B cell (primary cell): ENCODE measurements around the gene NVL. TPM values are rescaled to one million over a fixed set of nuclear protein-coding genes. Genes with fewer than 3 reads are reported as not detected.

Experiments used
- ATAC-seq: fragments of 200-7000 bp; cut with Tn5 transposase; one replicate; pipeline ENCODE4 v1.10.0; 2021; ENCODE audit warnings: low read depth, mild to moderate bottlenecking, moderate number of reproducible peaks, moderate library complexity
- CTCF ChIA-PET: fragments of 350-600 bp; sonication (Branson Sonifier 250); formaldehyde crosslinking; loops from one replicate; lab custom pipeline; 2021; ENCODE audit warnings: antibody characterized with exemption, inconsistent platforms; lab: Charles Lee
- POLR2A ChIA-PET: fragments of 350-600 bp; sonication (Branson Sonifier 250); formaldehyde crosslinking; loops from one replicate; lab custom pipeline; 2021; ENCODE audit warnings: antibody characterized with exemption; lab: Charles Lee
- DNase-seq: peaks from one replicate; pipeline ENCODE4 v3.0.0; 2013
- H2AFZ ChIP-seq: 2 replicates; pipeline ENCODE4 v1.6.1; 2012; ENCODE audit warnings: mild to moderate bottlenecking, low read depth, low read length; ENCODE audit not compliant: insufficient read depth, poor library complexity, severe bottlenecking
- H3K27ac ChIP-seq, 2 donors: 1 replicate in 1 of 2; 2 replicates in 1 of 2; pipeline ENCODE4 v1.5.1; 2012 to 2013; ENCODE audit warnings: low read length in 2 of 2, mild to moderate bottlenecking in 2 of 2, moderate library complexity in 1 of 2
- H3K27me3 ChIP-seq, 4 experiments: fragments of 200-600 bp in 1 of 4; sonication (generic) in 1 of 4; replicated peaks in 1 of 4; 1 replicate in 2 of 4; 2 replicates in 2 of 4; pipeline versions ENCODE4 v1.6.1 to v1.7.0; 2013 to 2016; ENCODE audit warnings: low read length in 3 of 4, mild to moderate bottlenecking in 2 of 4, mixed read lengths in 1 of 4, moderate library complexity in 1 of 4; ENCODE audit not compliant: insufficient read depth in 4 of 4, control insufficient read depth in 3 of 4; ENCODE audit errors: control extremely low read depth in 1 of 4
- H3K36me3 ChIP-seq, 2 experiments: replicated peaks in 1 of 2; 1 replicate in 1 of 2; 2 replicates in 1 of 2; pipeline versions ENCODE4 v1.6.1 to v1.7.1; 2013; ENCODE audit warnings: low read length in 1 of 2; ENCODE audit not compliant: insufficient read depth in 2 of 2, control insufficient read depth in 1 of 2; ENCODE audit errors: control extremely low read depth in 1 of 2, extremely low read depth in 1 of 2
- H3K4me1 ChIP-seq, 2 donors: fragments of 200-600 bp in 1 of 2; sonication (generic) in 1 of 2; 1 replicate in 1 of 2; 2 replicates in 1 of 2; pipeline versions ENCODE4 v1.5.1 to v1.6.1; 2013 to 2017; ENCODE audit warnings: low read length in 2 of 2; ENCODE audit not compliant: control insufficient read depth in 2 of 2, insufficient read depth in 2 of 2
- H3K4me2 ChIP-seq: replicated peaks from 2 replicates; pipeline ENCODE3; 2012; ENCODE audit warnings: mild to moderate bottlenecking, low read depth, low read length; ENCODE audit not compliant: poor library complexity, severe bottlenecking
- H3K4me3 ChIP-seq, 5 experiments: fragments of 200-600 bp in 1 of 5; sonication (generic) in 1 of 5; 1 replicate in 3 of 5; 2 replicates in 2 of 5; pipeline versions ENCODE4 v1.5.1 to v1.7.0; 2011 to 2016; ENCODE audit warnings: low read length in 4 of 5, mild to moderate bottlenecking in 4 of 5, low read depth in 2 of 5, control low read depth in 1 of 5, moderate library complexity in 1 of 5; ENCODE audit not compliant: insufficient read depth in 1 of 5; ENCODE audit errors: control extremely low read depth in 1 of 5, extremely low read depth in 1 of 5
- H3K79me2 ChIP-seq: fragments of 200-600 bp; sonication (generic); one replicate; pipeline ENCODE4 v1.6.0; 2016; ENCODE audit warnings: low read length; ENCODE audit not compliant: control insufficient read depth, insufficient read depth
- H3K9ac ChIP-seq: fragments of 200-600 bp; sonication (generic); 2 replicates; pipeline ENCODE4 v1.6.1; 2017; ENCODE audit warnings: mild to moderate bottlenecking, low read length, moderate library complexity
- H3K9me3 ChIP-seq, 3 donors: one replicate each; pipeline versions ENCODE4 v1.6.1 to v1.7.1; 2013; ENCODE audit warnings: low read length in 2 of 3; ENCODE audit not compliant: control insufficient read depth in 2 of 3, insufficient read depth in 1 of 3; ENCODE audit errors: control extremely low read depth in 1 of 3
- H4K20me1 ChIP-seq: 2 replicates; pipeline ENCODE4 v1.6.0; 2012; ENCODE audit warnings: mild to moderate bottlenecking, low read length; ENCODE audit not compliant: insufficient read depth, control insufficient read depth, poor library complexity, severe bottlenecking
- H3K27ac Mint-ChIP-seq: one replicate; pipeline ENCODE4 v1.8.0; 2021; ENCODE audit warnings: mixed read lengths
- H3K27me3 Mint-ChIP-seq: one replicate; pipeline ENCODE4 v1.8.0; 2021; ENCODE audit warnings: mixed read lengths
- H3K4me1 Mint-ChIP-seq: one replicate; pipeline ENCODE4 v1.8.0; 2021; ENCODE audit warnings: mixed read lengths
- H3K4me3 Mint-ChIP-seq: one replicate; pipeline ENCODE4 v1.8.0; 2021; ENCODE audit warnings: mixed read lengths
- H3K9me3 Mint-ChIP-seq: one replicate; pipeline ENCODE4 v1.8.0; 2022; ENCODE audit warnings: mixed read lengths; ENCODE audit not compliant: insufficient read depth
- EZH2 ChIP-seq: IDR thresholded peaks from 2 replicates; pipeline ENCODE4 v1.6.1; 2012; ENCODE audit warnings: borderline replicate concordance, low read depth, mild to moderate bottlenecking, moderate library complexity, low read length; ENCODE audit not compliant: insufficient read depth, poor library complexity, severe bottlenecking
- WGBS: methylation state at CpG from one replicate; pipeline ENCODE4 v1.1.5; 2013; ENCODE audit warnings: missing lambda C conversion rate; ENCODE audit not compliant: insufficient coverage; 5-methylcytosine and 5-hydroxymethylcytosine counted together
- intact Hi-C: fragments of 100-400 bp; cut with micrococcal nuclease; formaldehyde crosslinking; loops from one replicate; pipeline ENCODE4 v1.10.0; 2022
- polyA plus RNA-seq: library from polyadenylated mRNA; depleted of rRNA; stranded (reverse); fragments of >200 nt; gene quantifications from 2 replicates; pipeline ENCODE4 v1.2.3, GENCODE V29; 2012
- total RNA-seq, 2 donors: library from RNA; stranded (reverse); fragments of 120-200 nt in 1 of 2; gene quantifications; 1 replicate in 1 of 2; 2 replicates in 1 of 2; pipeline versions ENCODE4 v1.2.3 to v1.2.4, GENCODE V29; 2013 to 2022
- TF ChIP-seq, protein P1 (sequence below): fragments of 200-600 bp; IDR thresholded peaks from one replicate; pipeline ENCODE4 v1.8.0; 2022; ENCODE audit warnings: antibody characterized with exemption, mild to moderate bottlenecking

NVL gene
- total and polyA plus RNA-seq, 2 donors (not counting 1 experiment from before 2014, with no cell fraction given), result 28.1 to 45.5 TPM

GRCh38 chr1:224205438-224205840 is 124.5 kb downstream of the NVL start:
- Histone ChIP-seq H3K79me2 (no peaks in the 10 kb centered on the region), H3K9ac (no peak overlapping the region), H3K36me3 (no peaks in the 10 kb centered on the region), H3K4me1 (peaks cover 38 to 52% of the 10 kb centered on the region in 2 donors), H3K9me3 (no peaks in the 10 kb centered on the region), H3K4me3 (peak overlapping the region in 1 of 5 experiments; percentile 21), H3K27me3 (no peaks in the 10 kb centered on the region), H3K4me2 (peak overlapping the region; percentile 73), H2AFZ (peak overlapping the region; percentile 55), H3K27ac (peak overlapping the region; percentile 44 to 71), H4K20me1 (no peaks in the 10 kb centered on the region)
- intact Hi-C loops, result loop anchor here (2.0 kb wide), 1 partner anchor 23 kb away; the partner anchor contains the start of gene DEGS1
- ChIA-PET POLR2A (interaction anchor here (2.4 kb wide), 1 partner anchor 22 kb away, joined by 9 read pairs; the partner anchor contains the start of gene DEGS1), CTCF (interaction anchor here (0.9 to 1.1 kb wide), 2 partner anchors 9 to 23 kb away, joined by 5 to 6 read pairs; partner anchors contain the start of gene DEGS1)
- peaks cover 43% of the 10 kb centered on the region for H3K4me1 Mint-ChIP-seq
- H3K4me3 Mint-ChIP-seq, result peak overlapping the region; percentile 76
- TF ChIP-seq, protein P1, sequence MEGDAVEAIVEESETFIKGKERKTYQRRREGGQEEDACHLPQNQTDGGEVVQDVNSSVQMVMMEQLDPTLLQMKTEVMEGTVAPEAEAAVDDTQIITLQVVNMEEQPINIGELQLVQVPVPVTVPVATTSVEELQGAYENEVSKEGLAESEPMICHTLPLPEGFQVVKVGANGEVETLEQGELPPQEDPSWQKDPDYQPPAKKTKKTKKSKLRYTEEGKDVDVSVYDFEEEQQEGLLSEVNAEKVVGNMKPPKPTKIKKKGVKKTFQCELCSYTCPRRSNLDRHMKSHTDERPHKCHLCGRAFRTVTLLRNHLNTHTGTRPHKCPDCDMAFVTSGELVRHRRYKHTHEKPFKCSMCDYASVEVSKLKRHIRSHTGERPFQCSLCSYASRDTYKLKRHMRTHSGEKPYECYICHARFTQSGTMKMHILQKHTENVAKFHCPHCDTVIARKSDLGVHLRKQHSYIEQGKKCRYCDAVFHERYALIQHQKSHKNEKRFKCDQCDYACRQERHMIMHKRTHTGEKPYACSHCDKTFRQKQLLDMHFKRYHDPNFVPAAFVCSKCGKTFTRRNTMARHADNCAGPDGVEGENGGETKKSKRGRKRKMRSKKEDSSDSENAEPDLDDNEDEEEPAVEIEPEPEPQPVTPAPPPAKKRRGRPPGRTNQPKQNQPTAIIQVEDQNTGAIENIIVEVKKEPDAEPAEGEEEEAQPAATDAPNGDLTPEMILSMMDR, result no peak
- TF ChIP-seq EZH2, result no peak
- peak overlapping the region; percentile 66 for H3K27ac Mint-ChIP-seq
- no peaks in the 10 kb centered on the region for H3K27me3 Mint-ChIP-seq
- DNase-seq, result peak; percentile 48
- no peaks in the 10 kb centered on the region for H3K9me3 Mint-ChIP-seq
- 10% methylated on average over 1 of the region's 4 CpGs for WGBS
- ATAC-seq, result peak; percentile 46
